ENCODE results near the gene PFKFB3.

Gene PFKFB3

GRCh38 chr10:6186894-6187256 is 15.9 kb upstream of the PFKFB3 start:
- TF ChIP-seq TEAD4 (IDR thresholded peaks at IDR 0.05) (no peak), EP300 (IDR thresholded peaks at IDR 0.05; ENCODE audit: borderline replicate concordance) (no peak), RAD21 (IDR thresholded peaks at IDR 0.05; ENCODE audit: low read depth) (no peak), TCF12 (IDR thresholded peaks at IDR 0.05; ENCODE audit: low read depth) (no peak), FOXM1 (IDR thresholded peaks at IDR 0.05; ENCODE audit: borderline replicate concordance, low read depth) (no peak), REST (IDR thresholded peaks at IDR 0.05; ENCODE audit: low read depth) (no peak), ZBTB7A (IDR thresholded peaks at IDR 0.05; ENCODE audit: low read depth) (no peak), MAX (IDR thresholded peaks at IDR 0.05) (no peak), EGR1 (IDR thresholded peaks at IDR 0.05) (no peak), USF1 (IDR thresholded peaks at IDR 0.05) (no peak), YY1 (IDR thresholded peaks at IDR 0.05; ENCODE audit: low read depth) (no peak), CEBPB (IDR thresholded peaks at IDR 0.05) (no peak), CREB1 (IDR thresholded peaks at IDR 0.05; ENCODE audit: low read depth) (no peak), NFIC (IDR thresholded peaks at IDR 0.05) (no peak), TAF1 (IDR thresholded peaks at IDR 0.05; ENCODE audit: low read depth) (no peak)

- TF ChIP-seq USF1 (IDR thresholded peaks at IDR 0.05) = no peak
- no peak for TF ChIP-seq TAF1 (IDR thresholded peaks at IDR 0.05; ENCODE audit: low read depth)
- TF ChIP-seq CEBPB (IDR thresholded peaks at IDR 0.05) = no peak
- TF ChIP-seq TCF12 (IDR thresholded peaks at IDR 0.05; ENCODE audit: low read depth) = no peak
- TF ChIP-seq MAX (IDR thresholded peaks at IDR 0.05) = no peak
- TF ChIP-seq CREB1 (IDR thresholded peaks at IDR 0.05; ENCODE audit: low read depth) = no peak
- TF ChIP-seq TEAD4 (IDR thresholded peaks at IDR 0.05) = no peak
- no peak for TF ChIP-seq EGR1 (IDR thresholded peaks at IDR 0.05)
- TF ChIP-seq EP300 (IDR thresholded peaks at IDR 0.05; ENCODE audit: borderline replicate concordance) = no peak
- TF ChIP-seq YY1 (IDR thresholded peaks at IDR 0.05; ENCODE audit: low read depth) = no peak
- no peak for TF ChIP-seq REST (IDR thresholded peaks at IDR 0.05; ENCODE audit: low read depth)
Measured at GRCh38 chr10:6187278-6187677, 15.5 kb upstream of the PFKFB3 start.

GRCh38 chr10:6191147-6191546 is 11.6 kb upstream of the PFKFB3 start:
- no peak for TF ChIP-seq TAF1 (IDR thresholded peaks at IDR 0.05; ENCODE audit: low read depth)
- TF ChIP-seq REST (IDR thresholded peaks at IDR 0.05; ENCODE audit: low read depth) = no peak

- no peak for TF ChIP-seq RAD21 (IDR thresholded peaks at IDR 0.05; ENCODE audit: low read depth)
- no peak for TF ChIP-seq CEBPB (IDR thresholded peaks at IDR 0.05)
- no peak for TF ChIP-seq TAF1 (IDR thresholded peaks at IDR 0.05; ENCODE audit: low read depth)
- no peak for TF ChIP-seq REST (IDR thresholded peaks at IDR 0.05; ENCODE audit: low read depth)
- TF ChIP-seq YY1 (IDR thresholded peaks at IDR 0.05; ENCODE audit: low read depth) = no peak
- TF ChIP-seq NFIC (IDR thresholded peaks at IDR 0.05) = no peak
- TF ChIP-seq FOXM1 (IDR thresholded peaks at IDR 0.05; ENCODE audit: borderline replicate concordance, low read depth) = no peak
- no peak for TF ChIP-seq TCF12 (IDR thresholded peaks at IDR 0.05; ENCODE audit: low read depth)
- TF ChIP-seq CREB1 (IDR thresholded peaks at IDR 0.05; ENCODE audit: low read depth) = no peak
Measured at GRCh38 chr10:6191569-6191968, 11.2 kb upstream of the PFKFB3 start.
